Karpas-422 (cell line): ENCODE data around the gene SCN7A. TPM values are rescaled to one million over a fixed set of nuclear protein-coding genes. Genes with fewer than 3 reads are reported as not detected.
A peak's percentile ranks its signal among the peaks of the same experiment; 100 is the strongest.

Experiments used
- DNase-seq: peaks from one replicate; pipeline ENCODE4 v3.0.0-alpha.2; 2015
- H2AFZ ChIP-seq: fragments of 200-600 bp; sonication (generic); 2 replicates; pipeline ENCODE4 v1.6.1; 2014; ENCODE audit warnings: antibody characterized with exemption, low read length, mixed read lengths
- H3K27ac ChIP-seq: fragments of 200-600 bp; sonication (generic); 2 replicates; pipeline ENCODE4 v1.5.1; 2014; ENCODE audit warnings: mild to moderate bottlenecking, low read length, moderate library complexity
- H3K27me3 ChIP-seq: fragments of 200-600 bp; sonication (generic); 2 replicates; pipeline ENCODE4 v1.6.1; 2014; ENCODE audit warnings: low read length, mixed read lengths
- H3K36me3 ChIP-seq: fragments of 200-600 bp; sonication (generic); 2 replicates; pipeline ENCODE4 v1.6.1; 2014; ENCODE audit warnings: low read length, mixed read lengths; ENCODE audit not compliant: insufficient read depth
- H3K4me1 ChIP-seq: fragments of 200-600 bp; sonication (generic); 2 replicates; pipeline ENCODE4 v1.6.1; 2014; ENCODE audit warnings: mild to moderate bottlenecking, low read length, mixed read lengths
- H3K4me2 ChIP-seq: fragments of 200-600 bp; sonication (generic); 2 replicates; pipeline ENCODE4 v1.6.1; 2014; ENCODE audit warnings: low read length, low read depth, mild to moderate bottlenecking; ENCODE audit not compliant: poor library complexity, severe bottlenecking
- H3K4me3 ChIP-seq: fragments of 200-600 bp; sonication (generic); 2 replicates; pipeline ENCODE4 v1.5.1; 2014; ENCODE audit warnings: mild to moderate bottlenecking, antibody characterized with exemption, low read length, mixed read lengths
- H3K79me2 ChIP-seq: fragments of 200-600 bp; sonication (generic); 2 replicates; pipeline ENCODE4 v1.6.1; 2014; ENCODE audit warnings: mild to moderate bottlenecking, low read length, mixed read lengths
- H3K9ac ChIP-seq: fragments of 200-600 bp; sonication (generic); 2 replicates; pipeline ENCODE4 v1.6.0; 2014; ENCODE audit warnings: low read length
- H3K9me2 ChIP-seq: fragments of 200-600 bp; sonication (generic), shearing (Covaris generic); replicated peaks from 2 replicates; pipeline ENCODE4 v1.6.0; 2014; ENCODE audit warnings: mild to moderate bottlenecking, low read length, moderate library complexity; ENCODE audit not compliant: insufficient read depth
- H3K9me3 ChIP-seq: fragments of 300-700, 200-600 bp; sonication (generic); 2 replicates; pipeline ENCODE4 v1.6.1; 2014; ENCODE audit warnings: low read length, mixed read lengths
- H4K20me1 ChIP-seq: fragments of 200-600 bp; sonication (generic); 2 replicates; pipeline ENCODE4 v1.6.1; 2014; ENCODE audit warnings: mild to moderate bottlenecking, antibody characterized with exemption, low read length, low read depth; ENCODE audit not compliant: insufficient read depth
- total RNA-seq: library from RNA; depleted of rRNA; stranded (reverse); fragments of >200 nt; shearing (Covaris generic); gene quantifications from 2 replicates; pipeline ENCODE4 v1.2.3, GENCODE V29; 2014; ENCODE audit warnings: low replicate concordance; rRNA removed

The SCN7A gene
- total RNA-seq, result not detected in 2 replicates

GRCh38 chr2:166494140-166494624 lies at the start of gene SCN7A:
SCN7A (minus strand) TSS chr2:166494249; CDS start chr2:166477696, 16,553 bp downstream.
- H4K20me1 ChIP-seq, result no peaks in the 10 kb centered on the region
- H3K27ac ChIP-seq, result no peak within 1 kb of the TSS
- H3K4me1 ChIP-seq, result no peaks in the 10 kb centered on the region
- H3K9me3 ChIP-seq, result no peaks in the 10 kb centered on the region
- no peaks in the 10 kb centered on the region for H3K79me2 ChIP-seq
- H3K4me2 ChIP-seq, result no peak within 1 kb of the TSS
- H3K4me3 ChIP-seq, result no peak within 1 kb of the TSS
- no peaks in the 10 kb centered on the region for H3K9me2 ChIP-seq
- H2AFZ ChIP-seq, result no peak within 1 kb of the TSS
- H3K27me3 ChIP-seq, result no peaks in the 10 kb centered on the region; the same call in 1 of the 2 replicates
- no peaks in the 10 kb centered on the region for H3K36me3 ChIP-seq
- no peak for DNase-seq
- no peak within 1 kb of the TSS for H3K9ac ChIP-seq

- no peaks in the 10 kb centered on the region for H3K79me2 ChIP-seq
- no peak overlapping the region for H3K4me3 ChIP-seq
- no peaks in the 10 kb centered on the region for H3K27me3 ChIP-seq
- no peak overlapping the region for H2AFZ ChIP-seq
- H3K9me3 ChIP-seq, result no peaks in the 10 kb centered on the region
- no peaks in the 10 kb centered on the region for H3K36me3 ChIP-seq
- H3K4me2 ChIP-seq, result no peak overlapping the region
- no peak overlapping the region for H3K27ac ChIP-seq
- peak; percentile 86 for DNase-seq
- H3K9me2 ChIP-seq, result no peaks in the 10 kb centered on the region
- H4K20me1 ChIP-seq, result no peaks in the 10 kb centered on the region
- no peaks in the 10 kb centered on the region for H3K4me1 ChIP-seq
- H3K9ac ChIP-seq, result no peak overlapping the region
These were observed 45.5 kb upstream of the SCN7A start for GRCh38 chr2:166539340-166540162.

- Histone ChIP-seq H3K4me3 (no peak overlapping the region), H3K4me2 (no peak overlapping the region), H3K9me3 (no peaks in the 10 kb centered on the region), H3K4me1 (no peaks in the 10 kb centered on the region), H2AFZ (no peak overlapping the region), H3K27ac (no peak overlapping the region), H3K79me2 (no peaks in the 10 kb centered on the region), H3K9ac (no peak overlapping the region), H3K27me3 (no peaks in the 10 kb centered on the region), H3K36me3 (no peaks in the 10 kb centered on the region), H4K20me1 (no peaks in the 10 kb centered on the region), H3K9me2 (no peaks in the 10 kb centered on the region)
- no peak for DNase-seq
These were observed 42.1 kb upstream of the SCN7A start for GRCh38 chr2:166536111-166536510.

- Histone ChIP-seq H3K9ac (no peak overlapping the region), H3K36me3 (no peaks in the 10 kb centered on the region), H3K4me2 (no peak overlapping the region), H3K27me3 (no peaks in the 10 kb centered on the region), H3K4me1 (no peaks in the 10 kb centered on the region), H3K4me3 (no peak overlapping the region), H2AFZ (no peak overlapping the region), H3K27ac (no peak overlapping the region), H3K79me2 (no peaks in the 10 kb centered on the region), H4K20me1 (no peaks in the 10 kb centered on the region), H3K9me2 (no peaks in the 10 kb centered on the region), H3K9me3 (no peaks in the 10 kb centered on the region)
- no peak for DNase-seq
These were observed 27.1 kb upstream of the SCN7A start for GRCh38 chr2:166521155-166521554.

GRCh38 chr2:166520604-166521003 lies 26.6 kb upstream of the SCN7A start:
- Histone ChIP-seq H3K27me3 (no peaks in the 10 kb centered on the region), H3K9me2 (no peaks in the 10 kb centered on the region), H3K4me1 (no peaks in the 10 kb centered on the region), H3K36me3 (no peaks in the 10 kb centered on the region), H3K4me3 (no peak overlapping the region), H4K20me1 (no peaks in the 10 kb centered on the region), H3K4me2 (no peak overlapping the region), H3K9ac (no peak overlapping the region), H3K27ac (no peak overlapping the region), H3K79me2 (no peaks in the 10 kb centered on the region), H2AFZ (no peak overlapping the region), H3K9me3 (no peaks in the 10 kb centered on the region)
- no peak for DNase-seq

- Histone ChIP-seq H3K4me3 (no peak overlapping the region), H3K4me2 (no peak overlapping the region), H3K4me1 (no peaks in the 10 kb centered on the region), H4K20me1 (no peaks in the 10 kb centered on the region), H2AFZ (no peak overlapping the region), H3K9me3 (no peaks in the 10 kb centered on the region), H3K27me3 (no peaks in the 10 kb centered on the region), H3K9me2 (no peaks in the 10 kb centered on the region), H3K79me2 (no peaks in the 10 kb centered on the region), H3K9ac (no peak overlapping the region), H3K36me3 (no peaks in the 10 kb centered on the region), H3K27ac (no peak overlapping the region)
- DNase-seq, result no peak
These were observed 25.4 kb upstream of the SCN7A start for GRCh38 chr2:166519391-166519962.

- H3K27me3 ChIP-seq, result no peaks in the 10 kb centered on the region
- no peak overlapping the region for H3K9ac ChIP-seq
- no peaks in the 10 kb centered on the region for H3K36me3 ChIP-seq
- H3K9me3 ChIP-seq, result no peaks in the 10 kb centered on the region
- no peaks in the 10 kb centered on the region for H3K4me1 ChIP-seq
- H3K4me2 ChIP-seq, result no peak overlapping the region
- no peak overlapping the region for H3K27ac ChIP-seq
- no peaks in the 10 kb centered on the region for H4K20me1 ChIP-seq
- H3K79me2 ChIP-seq, result no peaks in the 10 kb centered on the region
- H3K4me3 ChIP-seq, result no peak overlapping the region
- no peak for DNase-seq
- no peak overlapping the region for H2AFZ ChIP-seq
- no peaks in the 10 kb centered on the region for H3K9me2 ChIP-seq
These were observed 24.8 kb upstream of the SCN7A start for GRCh38 chr2:166518634-166519390.

- DNase-seq, result no peak
- no peaks in the 10 kb centered on the region for H3K9me3 ChIP-seq
These were observed 23.5 kb upstream of the SCN7A start for GRCh38 chr2:166517533-166518061.

More at GRCh38 chr2:166517533-166518061, 23.5 kb upstream of the SCN7A start:
- Histone ChIP-seq H3K4me1 (no peaks in the 10 kb centered on the region), H3K9ac (no peak overlapping the region), H3K9me2 (no peaks in the 10 kb centered on the region), H4K20me1 (no peaks in the 10 kb centered on the region), H2AFZ (no peak overlapping the region), H3K27me3 (no peaks in the 10 kb centered on the region), H3K79me2 (no peaks in the 10 kb centered on the region), H3K4me3 (no peak overlapping the region), H3K27ac (no peak overlapping the region), H3K36me3 (no peaks in the 10 kb centered on the region), H3K4me2 (no peak overlapping the region)
